Ecto neural progenitor cell (in vitro differentiated cells): Measurements from ENCODE around the gene LEUTX.
A peak's percentile ranks its signal among the peaks of the same experiment; 100 is the strongest.

ENCODE experiments used
- DNase-seq: peaks from one replicate; pipeline ENCODE4 v3.0.0-alpha.2; 2018; ENCODE audit warnings: low spot score

Gene LEUTX

DNA sequence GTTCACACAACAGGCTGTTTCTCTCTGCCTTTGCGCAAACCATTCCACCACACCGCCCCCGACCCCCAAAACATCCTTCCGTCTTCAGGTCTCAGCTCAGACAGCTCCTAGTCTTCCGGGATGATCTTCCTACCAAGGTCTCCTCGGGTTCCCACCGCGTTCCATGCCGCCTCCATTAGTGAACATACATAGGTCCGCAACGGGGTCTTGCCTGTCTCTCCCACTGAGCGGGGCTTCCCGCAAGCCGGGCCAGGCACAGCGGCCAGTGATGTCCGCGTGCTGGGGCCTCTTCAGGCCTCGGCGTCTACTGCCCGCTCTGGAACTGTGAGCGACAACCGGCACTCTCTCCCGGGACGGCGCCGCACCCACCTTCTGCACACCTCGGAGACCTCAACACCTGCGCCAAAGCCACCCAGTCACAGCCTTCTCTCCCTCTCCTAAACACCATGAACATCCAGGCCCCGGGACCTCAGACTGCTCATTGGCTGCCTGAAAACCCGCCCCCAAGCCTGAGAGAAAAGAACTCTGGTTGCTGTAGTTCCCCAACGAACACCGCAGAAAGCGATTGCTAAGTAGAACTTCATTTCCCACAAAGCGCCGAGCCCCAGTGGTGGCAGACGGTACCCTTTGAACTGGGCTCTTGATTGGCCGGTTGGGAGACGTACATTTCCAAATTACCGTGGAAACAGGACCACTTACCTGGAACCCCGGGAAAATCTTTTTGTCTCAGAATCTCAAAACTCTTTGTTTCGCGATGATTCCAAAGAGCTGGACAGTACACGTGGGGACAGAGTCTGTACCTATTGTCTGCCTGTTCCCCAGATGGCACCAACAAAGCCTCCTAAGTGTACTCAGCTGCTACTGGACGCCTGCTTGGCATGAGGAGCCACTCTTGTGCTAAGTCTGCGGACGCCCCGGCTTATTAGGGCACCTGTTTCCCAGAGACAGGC, 45.8 kb downstream of the LEUTX start:
- peak; percentile 89 for DNase-seq

DNA sequence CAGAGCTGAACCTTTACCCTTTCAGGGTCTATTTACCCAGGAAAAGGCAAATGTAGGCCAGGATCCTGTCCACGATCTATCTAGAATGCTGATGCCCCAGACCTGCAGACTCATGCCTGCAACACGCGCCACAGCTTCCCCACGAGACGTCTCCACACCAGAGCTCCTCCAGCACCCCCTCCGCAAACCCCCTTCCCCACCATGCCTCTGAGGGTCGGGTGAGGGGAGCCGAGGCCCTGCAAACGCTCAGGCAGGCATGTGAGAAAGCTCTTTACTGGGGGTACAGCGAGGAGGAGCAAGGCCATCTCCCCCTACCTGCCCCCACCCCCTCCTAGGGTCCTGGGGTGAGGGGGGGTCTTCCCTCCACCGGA, 46.4 kb downstream of the LEUTX start:
- no peak for DNase-seq

- DNase-seq = no peak
These were observed 47.0 kb downstream of the LEUTX start for GRCh38 chr19:39825531-39826076.

GRCh38 chr19:39826311-39826945, 47.8 kb downstream of the LEUTX start:
- DNase-seq = no peak

- DNase-seq = no peak
These were observed 48.6 kb downstream of the LEUTX start for GRCh38 chr19:39827216-39827615.

GRCh38 chr19:39828015-39828653, 49.5 kb downstream of the LEUTX start:
- DNase-seq = no peak

GRCh38 chr19:39828654-39829032, 50.0 kb downstream of the LEUTX start:
- no peak for DNase-seq

DNA sequence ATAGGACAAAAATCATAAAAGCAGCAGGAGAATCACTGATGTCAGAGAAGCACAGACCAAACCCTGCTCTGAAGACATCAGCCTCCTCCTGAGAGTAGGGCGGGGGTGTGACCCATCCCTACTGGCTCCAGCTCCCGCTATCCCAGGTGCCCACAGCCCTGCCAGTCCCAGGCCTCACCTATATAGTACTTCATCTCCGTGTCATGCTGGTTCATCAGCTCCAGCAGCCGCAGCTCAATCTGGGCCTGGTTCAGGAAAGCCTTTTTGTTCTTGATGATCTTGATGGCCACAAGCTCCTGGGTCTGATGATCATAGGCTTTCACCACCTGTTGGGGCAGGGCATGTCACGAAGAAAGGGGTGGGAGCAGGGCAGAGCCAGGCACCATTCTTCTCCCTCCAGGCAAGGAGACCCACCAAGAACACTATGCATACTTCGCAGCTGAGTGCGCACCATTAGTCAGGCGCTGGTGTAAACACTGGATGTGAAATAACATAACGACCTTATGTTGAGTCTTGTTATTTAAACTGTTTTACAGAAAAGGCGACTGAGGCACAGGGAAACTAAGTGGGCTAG, 51.1 kb downstream of the LEUTX start:
- DNase-seq = no peak

DNA sequence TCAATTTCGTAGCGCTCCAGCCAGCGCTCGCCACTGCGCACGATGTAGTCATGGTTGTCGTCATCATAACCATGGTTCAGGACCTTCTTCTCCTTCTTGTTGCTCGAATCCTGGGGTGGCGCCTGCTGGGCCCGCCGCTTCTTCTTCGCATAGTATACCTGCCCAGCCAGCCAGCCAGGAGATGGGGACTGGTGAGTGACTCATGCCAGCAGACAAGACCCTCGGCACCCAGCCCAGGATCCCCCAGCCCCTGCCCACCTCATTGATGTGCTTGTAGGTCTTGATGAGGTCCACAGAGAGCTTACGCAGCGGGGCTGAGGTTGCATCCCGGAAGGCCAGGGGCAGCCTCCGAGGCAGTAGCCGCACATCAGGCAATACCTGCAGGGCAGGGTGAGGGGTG, 51.8 kb downstream of the LEUTX start:
- no peak for DNase-seq

- DNase-seq = no peak
These were observed 52.2 kb downstream of the LEUTX start for GRCh38 chr19:39830847-39831246.

DNA sequence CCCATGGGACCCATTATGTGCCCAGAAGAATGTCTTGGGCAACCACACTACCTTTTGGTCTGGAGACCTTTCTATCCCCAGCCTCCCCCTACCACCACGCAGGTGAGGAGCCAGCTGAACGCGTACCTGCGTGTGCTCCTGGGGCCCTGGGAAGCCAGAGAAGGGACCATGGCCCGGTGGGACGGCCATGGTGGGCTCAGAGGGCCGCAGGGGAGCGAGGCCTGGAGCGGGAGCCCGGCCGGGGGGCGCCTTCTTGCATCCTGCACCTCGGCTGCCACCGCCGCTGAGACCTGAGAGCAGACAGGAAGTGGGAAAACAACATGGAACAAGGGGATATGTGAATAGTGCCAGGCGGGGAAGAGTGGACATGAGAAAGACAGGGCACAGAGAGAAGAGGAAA, 53.0 kb downstream of the LEUTX start:
- DNase-seq = no peak

- DNase-seq = no peak
These were observed 53.9 kb downstream of the LEUTX start for GRCh38 chr19:39832341-39833083.

DNA sequence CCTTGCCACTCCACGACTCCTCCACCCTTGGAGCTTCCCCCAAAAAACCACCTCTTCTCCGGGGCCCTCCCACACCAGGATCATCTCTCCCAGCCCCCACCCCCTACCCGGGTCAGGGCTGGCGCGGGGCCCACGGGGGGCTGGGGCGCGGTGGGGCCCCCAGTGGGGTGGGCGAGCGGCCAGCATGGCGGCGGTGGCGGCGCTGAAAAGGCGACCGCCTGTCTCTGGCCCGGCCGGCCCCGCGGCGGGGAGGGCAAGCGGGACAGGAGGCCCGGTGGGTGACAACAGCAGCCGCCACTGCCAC, 54.5 kb downstream of the LEUTX start:
- DNase-seq = no peak

- DNase-seq = peak; percentile 98
These were observed 55.0 kb downstream of the LEUTX start, which contains the start of gene DYRK1B for GRCh38 chr19:39833464-39834286. Gene DYRK1B (minus strand): TSS chr19:39834162. CDS start chr19:39831867, 2,295 bp downstream.

DNA sequence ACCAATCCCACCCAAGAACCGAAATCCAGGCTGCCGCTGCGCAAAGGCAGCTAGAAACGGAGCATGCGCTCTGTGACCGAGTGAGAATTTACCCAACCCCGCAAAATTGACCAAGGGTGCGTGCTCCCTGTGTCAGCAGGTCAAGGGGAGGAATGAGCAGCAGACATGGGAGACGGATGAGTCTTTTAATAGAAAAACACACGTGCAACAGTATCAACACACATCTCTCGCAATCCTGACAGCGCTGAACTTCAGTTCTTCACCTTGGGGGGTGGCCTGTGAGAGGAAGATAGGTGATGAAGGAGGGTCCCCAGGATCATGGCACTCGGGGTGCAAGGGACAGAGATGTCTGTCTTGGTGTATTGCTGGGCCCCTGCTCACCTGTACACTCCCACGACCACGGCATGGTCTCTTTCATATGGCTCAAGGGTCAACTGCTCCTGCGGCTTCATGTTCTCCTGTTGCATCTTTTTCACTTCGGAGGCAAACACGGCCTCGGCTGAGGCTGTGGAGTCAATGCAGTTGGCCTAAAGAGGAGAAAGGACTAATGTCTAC, 55.7 kb downstream of the LEUTX start:
- peak; percentile 98 for DNase-seq
